K562 (cell line): ENCODE data around the gene SGSH. TPM values are rescaled to one million over a fixed set of nuclear protein-coding genes. Genes with fewer than 3 reads are reported as not detected.
A peak's percentile ranks its signal among the peaks of the same experiment; 100 is the strongest.

ENCODE experiments used
- ASH1L ChIP-seq: fragments of 450-650 bp; IDR thresholded peaks from 2 replicates; pipeline ENCODE4 v1.6.1; 2018; ENCODE audit warnings: borderline replicate concordance, mild to moderate bottlenecking, low read depth; ENCODE audit not compliant: partially characterized antibody
- DLX4 ChIP-seq: fragments of 250-450 bp; sonication (Bioruptor Pico); IDR thresholded peaks from 2 replicates; pipeline ENCODE4 v1.6.1; 2021; ENCODE audit warnings: mild to moderate bottlenecking
- ESRRA ChIP-seq: fragments of 450-650 bp; IDR thresholded peaks from 2 replicates; pipeline ENCODE4 v1.6.1; 2014; ENCODE audit warnings: low read depth, mild to moderate bottlenecking, moderate library complexity, borderline replicate concordance
- GABPB2 ChIP-seq: fragments of 250-450 bp; sonication (Bioruptor Pico); conservative IDR thresholded peaks from 2 replicates; pipeline ENCODE4 v1.5.1; 2021; ENCODE audit warnings: mild to moderate bottlenecking
- GTF2F1 ChIP-seq: IDR thresholded peaks from 2 replicates; pipeline ENCODE4 v1.6.1; 2011; ENCODE audit warnings: low read depth, low read length, improper control_type of control experiment
- HLTF ChIP-seq: fragments of 450-650 bp; IDR thresholded peaks from 2 replicates; pipeline ENCODE4 v1.6.1; 2016
- KLF6 ChIP-seq: fragments of 250-450 bp; sonication (Bioruptor Pico); IDR thresholded peaks from 2 replicates; pipeline ENCODE4 v1.4.0; 2020; ENCODE audit warnings: mild to moderate bottlenecking, moderate library complexity, borderline replicate concordance
- MCM7 ChIP-seq, 2 experiments: fragments of 450-650 bp; IDR thresholded peaks; 2 replicates each; pipeline ENCODE4 v1.6.1; 2016 to 2018
- MNT ChIP-seq, 2 experiments: fragments of 450-650 bp; conservative IDR thresholded peaks; 2 replicates each; pipeline ENCODE4 v1.6.1; 2017; ENCODE audit warnings: mild to moderate bottlenecking in 2 of 2, moderate library complexity in 2 of 2
- NFYB ChIP-seq: IDR thresholded peaks from 2 replicates; pipeline ENCODE4 v1.6.1; 2011; ENCODE audit warnings: mild to moderate bottlenecking, moderate library complexity; ENCODE audit not compliant: insufficient read length; ENCODE audit errors: extremely low read depth
- RNF2 ChIP-seq: sonication (generic); IDR thresholded peaks from 2 replicates; pipeline ENCODE4 v1.6.1; 2016
- SMARCB1 ChIP-seq: IDR thresholded peaks from 2 replicates; pipeline ENCODE4 v1.6.1; 2011; ENCODE audit warnings: improper control_type of control experiment, low read depth; ENCODE audit not compliant: insufficient read length
- SNIP1 ChIP-seq: fragments of 450-650 bp; IDR thresholded peaks from 2 replicates; pipeline ENCODE4 v1.7.1; 2017; ENCODE audit warnings: low read depth, mild to moderate bottlenecking
- SREBF2 ChIP-seq: sonication (generic); formaldehyde crosslinking; IDR thresholded peaks from 2 replicates; pipeline ENCODE4 v1.4.0; 2020; ENCODE audit warnings: mild to moderate bottlenecking, missing genetic modification reagents
- ZBTB7A ChIP-seq: IDR thresholded peaks from 2 replicates; pipeline ENCODE4 v1.6.1; 2011; ENCODE audit warnings: low read depth, mild to moderate bottlenecking, low read length, moderate library complexity, borderline replicate concordance; ENCODE audit not compliant: control insufficient read depth
- ZFP91 ChIP-seq: sonication (generic); formaldehyde crosslinking; IDR thresholded peaks from 2 replicates; pipeline ENCODE4 v1.8.0; 2022; ENCODE audit warnings: mild to moderate bottlenecking, missing genetic modification reagents
- ZNF24 ChIP-seq: fragments of 450-650 bp; IDR thresholded peaks from 2 replicates; pipeline ENCODE4 v1.6.1; 2016
- polyA plus RNA-seq, 8 experiments: library from polyadenylated mRNA; depleted of rRNA in 4 of 8; stranded (reverse) in 5 of 8; unstranded in 3 of 8; fragments of >200 nt; fragmentation: Nextera tagmentation in 2 of 8; fragmentation: Illumina TruSeq in 1 of 8; extraction: Ambion mirVana in 2 of 8; extraction: Trizol in 1 of 8; gene quantifications; 2 replicates each; pipeline versions ENCODE4 v1.2.1 to v1.2.3, GENCODE V29; 2011 to 2014; ENCODE audit warnings: inconsistent platforms in 1 of 8, missing spikeins in 1 of 8
- total RNA-seq, 7 experiments: library from RNA; depleted of rRNA in 6 of 7; stranded (reverse); fragments of >200 nt in 6 of 7; fragmentation: Illumina TruSeq in 2 of 7; extraction: Trizol in 2 of 7; gene quantifications; 2 replicates each; pipeline versions ENCODE4 v1.2.1 to v1.2.3, GENCODE V29; 2011 to 2021; ENCODE audit warnings: low replicate concordance in 1 of 7
- TF ChIP-seq, protein P1 (sequence below): fragments of 200-400 bp; formaldehyde crosslinking; IDR thresholded peaks from 2 replicates; pipeline ENCODE4 v1.6.1; 2017; ENCODE audit warnings: mild to moderate bottlenecking, low read depth, low read length, moderate library complexity
- TF ChIP-seq, protein P2 (sequence below): fragments of 450-650 bp; IDR thresholded peaks from 2 replicates; pipeline ENCODE4 v1.6.1; 2016; ENCODE audit warnings: antibody characterized with exemption
- TF ChIP-seq, protein P3 (sequence below): sonication (generic); formaldehyde crosslinking; IDR thresholded peaks from 2 replicates; pipeline ENCODE4 v1.8.1; 2022; ENCODE audit warnings: missing genetic modification reagents

Gene SGSH
- total and polyA plus RNA-seq, 9 of the 15 experiments (the other 6 are each of a cell fraction or from before 2014, with no cell fraction given), result 0.25 to 15.7 (median 4.9) TPM

DNA sequence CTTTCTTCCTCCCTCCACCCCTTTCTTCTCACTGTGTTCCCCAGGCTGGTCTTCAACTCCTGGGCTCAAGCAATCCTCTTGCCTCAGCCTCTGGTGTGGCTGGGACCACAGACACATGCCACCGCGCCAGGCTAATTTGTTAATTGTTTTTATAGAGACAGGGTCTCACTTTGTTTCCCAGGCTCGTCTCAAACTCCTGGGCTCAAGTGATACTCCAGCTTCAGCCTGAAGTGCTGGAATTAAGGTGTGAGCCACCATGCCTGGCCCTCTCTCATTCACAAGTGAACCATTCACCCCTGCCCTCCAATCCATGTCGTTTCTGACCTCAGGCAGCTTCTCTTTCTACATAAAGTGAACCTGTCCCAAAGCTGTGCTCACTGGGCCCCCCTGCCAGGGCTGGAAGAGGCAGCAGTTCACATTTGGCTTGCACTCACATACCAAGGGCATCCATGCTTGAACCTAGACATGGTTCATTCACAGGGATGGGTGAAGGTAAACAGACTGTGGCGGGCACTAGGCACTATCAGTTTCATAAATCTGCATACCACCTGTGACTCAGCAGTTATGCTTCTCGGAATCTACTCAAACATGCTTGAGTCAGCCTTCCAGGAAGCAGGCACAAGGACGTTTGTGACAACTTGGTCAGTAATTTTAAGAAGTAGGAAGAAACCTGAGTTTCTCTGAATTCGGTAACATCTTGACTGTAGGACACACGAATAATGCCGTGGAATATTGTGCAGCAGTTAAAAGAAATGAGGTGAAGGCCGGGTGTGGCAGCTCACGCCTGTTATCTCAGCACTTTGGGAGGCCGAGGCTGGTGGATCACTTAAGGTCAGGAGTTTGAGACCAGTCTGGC lies 34.5 kb upstream of the SGSH start (continued):
- TF ChIP-seq, protein P1, sequence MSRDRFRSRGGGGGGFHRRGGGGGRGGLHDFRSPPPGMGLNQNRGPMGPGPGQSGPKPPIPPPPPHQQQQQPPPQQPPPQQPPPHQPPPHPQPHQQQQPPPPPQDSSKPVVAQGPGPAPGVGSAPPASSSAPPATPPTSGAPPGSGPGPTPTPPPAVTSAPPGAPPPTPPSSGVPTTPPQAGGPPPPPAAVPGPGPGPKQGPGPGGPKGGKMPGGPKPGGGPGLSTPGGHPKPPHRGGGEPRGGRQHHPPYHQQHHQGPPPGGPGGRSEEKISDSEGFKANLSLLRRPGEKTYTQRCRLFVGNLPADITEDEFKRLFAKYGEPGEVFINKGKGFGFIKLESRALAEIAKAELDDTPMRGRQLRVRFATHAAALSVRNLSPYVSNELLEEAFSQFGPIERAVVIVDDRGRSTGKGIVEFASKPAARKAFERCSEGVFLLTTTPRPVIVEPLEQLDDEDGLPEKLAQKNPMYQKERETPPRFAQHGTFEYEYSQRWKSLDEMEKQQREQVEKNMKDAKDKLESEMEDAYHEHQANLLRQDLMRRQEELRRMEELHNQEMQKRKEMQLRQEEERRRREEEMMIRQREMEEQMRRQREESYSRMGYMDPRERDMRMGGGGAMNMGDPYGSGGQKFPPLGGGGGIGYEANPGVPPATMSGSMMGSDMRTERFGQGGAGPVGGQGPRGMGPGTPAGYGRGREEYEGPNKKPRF, result no peak
- TF ChIP-seq HLTF (no peak), ASH1L (no peak), ZFP91 (CRISPR knock-in tag) (peak; percentile 47; the same call in 1 of the 2 replicates), MCM7 (IDR thresholded peaks at IDR 0.05) (no peak), SNIP1 (no peak), SMARCB1 (no peak), ZBTB7A (no peak), DLX4 (CRISPR knock-in tag) (no peak), GABPB2 (CRISPR knock-in tag) (no peak), ZNF24 (no peak), SREBF2 (no peak), KLF6 (CRISPR knock-in tag) (peak; percentile 82), RNF2 (peak; percentile 38; the same call in 1 of the 2 replicates), NFYB (no peak), MNT (conservative IDR thresholded peaks at IDR 0.05) (peak in 1 of 2 experiments; percentile 72; a peak in 2 of 4 replicates), GTF2F1 (no peak), ESRRA (peak; percentile 81)
- TF ChIP-seq, protein P2, sequence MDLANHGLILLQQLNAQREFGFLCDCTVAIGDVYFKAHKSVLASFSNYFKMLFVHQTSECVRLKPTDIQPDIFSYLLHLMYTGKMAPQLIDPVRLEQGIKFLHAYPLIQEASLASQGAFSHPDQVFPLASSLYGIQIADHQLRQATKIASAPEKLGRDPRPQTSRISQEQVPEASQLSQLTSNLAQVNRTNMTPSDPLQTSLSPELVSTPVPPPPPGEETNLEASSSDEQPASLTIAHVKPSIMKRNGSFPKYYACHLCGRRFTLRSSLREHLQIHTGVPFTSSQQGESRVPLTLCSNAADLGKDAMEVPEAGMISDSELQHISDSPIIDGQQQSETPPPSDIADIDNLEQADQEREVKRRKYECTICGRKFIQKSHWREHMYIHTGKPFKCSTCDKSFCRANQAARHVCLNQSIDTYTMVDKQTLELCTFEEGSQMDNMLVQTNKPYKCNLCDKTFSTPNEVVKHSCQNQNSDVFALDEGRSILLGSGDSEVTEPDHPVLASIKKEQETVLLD, result peak; percentile 85
- TF ChIP-seq, protein P3, sequence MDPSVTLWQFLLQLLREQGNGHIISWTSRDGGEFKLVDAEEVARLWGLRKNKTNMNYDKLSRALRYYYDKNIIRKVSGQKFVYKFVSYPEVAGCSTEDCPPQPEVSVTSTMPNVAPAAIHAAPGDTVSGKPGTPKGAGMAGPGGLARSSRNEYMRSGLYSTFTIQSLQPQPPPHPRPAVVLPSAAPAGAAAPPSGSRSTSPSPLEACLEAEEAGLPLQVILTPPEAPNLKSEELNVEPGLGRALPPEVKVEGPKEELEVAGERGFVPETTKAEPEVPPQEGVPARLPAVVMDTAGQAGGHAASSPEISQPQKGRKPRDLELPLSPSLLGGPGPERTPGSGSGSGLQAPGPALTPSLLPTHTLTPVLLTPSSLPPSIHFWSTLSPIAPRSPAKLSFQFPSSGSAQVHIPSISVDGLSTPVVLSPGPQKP (CRISPR knock-in tag), result no peak
